GM12878 (cell line): ENCODE data around the gene SMPD3. TPM values are rescaled to one million over a fixed set of nuclear protein-coding genes. Genes with fewer than 3 reads are reported as not detected.

Experiments
- MEF2B ChIP-seq: fragments of 450-650 bp; IDR thresholded peaks from 2 replicates; pipeline ENCODE4 v1.6.1; 2018; ENCODE audit warnings: mild to moderate bottlenecking, moderate library complexity; ENCODE audit not compliant: partially characterized antibody, poor library complexity, severe bottlenecking
- POLR2A ChIP-seq: IDR thresholded peaks from 2 replicates; pipeline ENCODE4 v1.6.1; 2011; ENCODE audit warnings: low read depth, mild to moderate bottlenecking, low read length
- RFX5 ChIP-seq: IDR thresholded peaks from 2 replicates; pipeline ENCODE4 v1.6.1; 2011; ENCODE audit warnings: low read depth, low read length, improper control_type of control experiment
- polyA plus RNA-seq, 11 experiments: library from polyadenylated mRNA; depleted of rRNA in 4 of 11; unstranded in 6 of 11; stranded (reverse) in 5 of 11; fragments of >200 nt; fragmentation: Nextera tagmentation in 4 of 11; fragmentation: Illumina TruSeq in 1 of 11; extraction: Ambion mirVana in 4 of 11; extraction: Trizol in 1 of 11; gene quantifications; 1 replicate in 1 of 11; 2 replicates in 10 of 11; pipeline versions ENCODE4 v1.2.1 to v1.2.3, GENCODE V29; 2011 to 2016; ENCODE audit warnings: inconsistent platforms in 2 of 11, missing spikeins in 2 of 11, low read depth in 1 of 11
- total RNA-seq, 4 experiments: library from RNA; depleted of rRNA in 3 of 4; stranded (reverse); fragments of >200 nt in 3 of 4; fragmentation: Illumina TruSeq in 1 of 4; extraction: Trizol in 1 of 4; gene quantifications; 2 replicates each; pipeline versions ENCODE4 v1.2.1 to v1.2.3, GENCODE V29; 2013 to 2021
- TF ChIP-seq, protein P1 (sequence below): fragments of 450-650 bp; IDR thresholded peaks from 2 replicates; pipeline ENCODE4 v1.6.1; 2016; ENCODE audit warnings: mild to moderate bottlenecking, moderate library complexity, borderline replicate concordance
- TF ChIP-seq, protein P2 (sequence below): IDR thresholded peaks from 2 replicates; pipeline ENCODE4 v1.6.1; 2012; ENCODE audit warnings: low read length, inconsistent platforms
- TF ChIP-seq, protein P3 (sequence below): fragments of 150-350 bp; IDR thresholded peaks from 2 replicates; pipeline ENCODE4 v1.6.1; 2016; ENCODE audit warnings: low read depth, low read length

The SMPD3 gene
- total and polyA plus RNA-seq, 10 of the 15 experiments (the other 5 are each of a cell fraction or from before 2014, with no cell fraction given), result 0.04 to 2.0 (median 1.2) TPM

DNA sequence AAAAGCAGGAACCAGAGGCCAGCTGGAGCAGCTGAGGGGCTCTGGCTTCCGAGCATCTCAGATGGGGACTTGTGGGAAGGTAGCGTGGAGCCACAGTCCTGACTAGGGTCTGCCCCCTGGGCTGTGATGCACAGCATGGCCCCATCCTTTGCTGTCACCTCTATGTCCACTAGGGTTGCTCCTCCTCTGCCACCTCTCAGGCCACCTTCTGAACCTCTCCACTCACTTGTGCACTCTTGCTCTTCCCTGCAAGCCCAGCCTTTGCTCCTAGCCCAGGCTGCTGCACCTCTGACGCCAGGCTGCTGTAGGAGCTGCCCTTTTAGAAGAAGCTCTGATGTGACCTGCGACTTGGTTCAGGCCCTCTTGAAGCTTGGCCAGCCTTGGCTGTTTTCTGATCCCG is 24.3 kb upstream of the SMPD3 start (continued):
- TF ChIP-seq, protein P1, sequence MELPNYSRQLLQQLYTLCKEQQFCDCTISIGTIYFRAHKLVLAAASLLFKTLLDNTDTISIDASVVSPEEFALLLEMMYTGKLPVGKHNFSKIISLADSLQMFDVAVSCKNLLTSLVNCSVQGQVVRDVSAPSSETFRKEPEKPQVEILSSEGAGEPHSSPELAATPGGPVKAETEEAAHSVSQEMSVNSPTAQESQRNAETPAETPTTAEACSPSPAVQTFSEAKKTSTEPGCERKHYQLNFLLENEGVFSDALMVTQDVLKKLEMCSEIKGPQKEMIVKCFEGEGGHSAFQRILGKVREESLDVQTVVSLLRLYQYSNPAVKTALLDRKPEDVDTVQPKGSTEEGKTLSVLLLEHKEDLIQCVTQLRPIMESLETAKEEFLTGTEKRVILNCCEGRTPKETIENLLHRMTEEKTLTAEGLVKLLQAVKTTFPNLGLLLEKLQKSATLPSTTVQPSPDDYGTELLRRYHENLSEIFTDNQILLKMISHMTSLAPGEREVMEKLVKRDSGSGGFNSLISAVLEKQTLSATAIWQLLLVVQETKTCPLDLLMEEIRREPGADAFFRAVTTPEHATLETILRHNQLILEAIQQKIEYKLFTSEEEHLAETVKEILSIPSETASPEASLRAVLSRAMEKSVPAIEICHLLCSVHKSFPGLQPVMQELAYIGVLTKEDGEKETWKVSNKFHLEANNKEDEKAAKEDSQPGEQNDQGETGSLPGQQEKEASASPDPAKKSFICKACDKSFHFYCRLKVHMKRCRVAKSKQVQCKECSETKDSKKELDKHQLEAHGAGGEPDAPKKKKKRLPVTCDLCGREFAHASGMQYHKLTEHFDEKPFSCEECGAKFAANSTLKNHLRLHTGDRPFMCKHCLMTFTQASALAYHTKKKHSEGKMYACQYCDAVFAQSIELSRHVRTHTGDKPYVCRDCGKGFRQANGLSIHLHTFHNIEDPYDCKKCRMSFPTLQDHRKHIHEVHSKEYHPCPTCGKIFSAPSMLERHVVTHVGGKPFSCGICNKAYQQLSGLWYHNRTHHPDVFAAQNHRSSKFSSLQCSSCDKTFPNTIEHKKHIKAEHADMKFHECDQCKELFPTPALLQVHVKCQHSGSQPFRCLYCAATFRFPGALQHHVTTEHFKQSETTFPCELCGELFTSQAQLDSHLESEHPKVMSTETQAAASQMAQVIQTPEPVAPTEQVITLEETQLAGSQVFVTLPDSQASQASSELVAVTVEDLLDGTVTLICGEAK, result no peak
- no peak for TF ChIP-seq MEF2B
- TF ChIP-seq POLR2A, result no peak
- no peak for TF ChIP-seq RFX5
- TF ChIP-seq, protein P2, sequence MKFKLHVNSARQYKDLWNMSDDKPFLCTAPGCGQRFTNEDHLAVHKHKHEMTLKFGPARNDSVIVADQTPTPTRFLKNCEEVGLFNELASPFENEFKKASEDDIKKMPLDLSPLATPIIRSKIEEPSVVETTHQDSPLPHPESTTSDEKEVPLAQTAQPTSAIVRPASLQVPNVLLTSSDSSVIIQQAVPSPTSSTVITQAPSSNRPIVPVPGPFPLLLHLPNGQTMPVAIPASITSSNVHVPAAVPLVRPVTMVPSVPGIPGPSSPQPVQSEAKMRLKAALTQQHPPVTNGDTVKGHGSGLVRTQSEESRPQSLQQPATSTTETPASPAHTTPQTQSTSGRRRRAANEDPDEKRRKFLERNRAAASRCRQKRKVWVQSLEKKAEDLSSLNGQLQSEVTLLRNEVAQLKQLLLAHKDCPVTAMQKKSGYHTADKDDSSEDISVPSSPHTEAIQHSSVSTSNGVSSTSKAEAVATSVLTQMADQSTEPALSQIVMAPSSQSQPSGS, result no peak
- TF ChIP-seq, protein P3, sequence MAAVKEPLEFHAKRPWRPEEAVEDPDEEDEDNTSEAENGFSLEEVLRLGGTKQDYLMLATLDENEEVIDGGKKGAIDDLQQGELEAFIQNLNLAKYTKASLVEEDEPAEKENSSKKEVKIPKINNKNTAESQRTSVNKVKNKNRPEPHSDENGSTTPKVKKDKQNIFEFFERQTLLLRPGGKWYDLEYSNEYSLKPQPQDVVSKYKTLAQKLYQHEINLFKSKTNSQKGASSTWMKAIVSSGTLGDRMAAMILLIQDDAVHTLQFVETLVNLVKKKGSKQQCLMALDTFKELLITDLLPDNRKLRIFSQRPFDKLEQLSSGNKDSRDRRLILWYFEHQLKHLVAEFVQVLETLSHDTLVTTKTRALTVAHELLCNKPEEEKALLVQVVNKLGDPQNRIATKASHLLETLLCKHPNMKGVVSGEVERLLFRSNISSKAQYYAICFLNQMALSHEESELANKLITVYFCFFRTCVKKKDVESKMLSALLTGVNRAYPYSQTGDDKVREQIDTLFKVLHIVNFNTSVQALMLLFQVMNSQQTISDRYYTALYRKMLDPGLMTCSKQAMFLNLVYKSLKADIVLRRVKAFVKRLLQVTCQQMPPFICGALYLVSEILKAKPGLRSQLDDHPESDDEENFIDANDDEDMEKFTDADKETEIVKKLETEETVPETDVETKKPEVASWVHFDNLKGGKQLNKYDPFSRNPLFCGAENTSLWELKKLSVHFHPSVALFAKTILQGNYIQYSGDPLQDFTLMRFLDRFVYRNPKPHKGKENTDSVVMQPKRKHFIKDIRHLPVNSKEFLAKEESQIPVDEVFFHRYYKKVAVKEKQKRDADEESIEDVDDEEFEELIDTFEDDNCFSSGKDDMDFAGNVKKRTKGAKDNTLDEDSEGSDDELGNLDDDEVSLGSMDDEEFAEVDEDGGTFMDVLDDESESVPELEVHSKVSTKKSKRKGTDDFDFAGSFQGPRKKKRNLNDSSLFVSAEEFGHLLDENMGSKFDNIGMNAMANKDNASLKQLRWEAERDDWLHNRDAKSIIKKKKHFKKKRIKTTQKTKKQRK, result no peak
- TF ChIP-seq, all 136 proteins: peak for 0
